DMS53 treated with DMSO at 0.1 percent for 48 hours (cell line): ENCODE data around the gene SUN1.

ENCODE experiments used
- DNase-seq: peaks from one replicate; lab custom pipeline; 2025; ENCODE audit not compliant: unreplicated experiment; lab: John Stamatoyannopoulos, UW

Gene SUN1

DNA sequence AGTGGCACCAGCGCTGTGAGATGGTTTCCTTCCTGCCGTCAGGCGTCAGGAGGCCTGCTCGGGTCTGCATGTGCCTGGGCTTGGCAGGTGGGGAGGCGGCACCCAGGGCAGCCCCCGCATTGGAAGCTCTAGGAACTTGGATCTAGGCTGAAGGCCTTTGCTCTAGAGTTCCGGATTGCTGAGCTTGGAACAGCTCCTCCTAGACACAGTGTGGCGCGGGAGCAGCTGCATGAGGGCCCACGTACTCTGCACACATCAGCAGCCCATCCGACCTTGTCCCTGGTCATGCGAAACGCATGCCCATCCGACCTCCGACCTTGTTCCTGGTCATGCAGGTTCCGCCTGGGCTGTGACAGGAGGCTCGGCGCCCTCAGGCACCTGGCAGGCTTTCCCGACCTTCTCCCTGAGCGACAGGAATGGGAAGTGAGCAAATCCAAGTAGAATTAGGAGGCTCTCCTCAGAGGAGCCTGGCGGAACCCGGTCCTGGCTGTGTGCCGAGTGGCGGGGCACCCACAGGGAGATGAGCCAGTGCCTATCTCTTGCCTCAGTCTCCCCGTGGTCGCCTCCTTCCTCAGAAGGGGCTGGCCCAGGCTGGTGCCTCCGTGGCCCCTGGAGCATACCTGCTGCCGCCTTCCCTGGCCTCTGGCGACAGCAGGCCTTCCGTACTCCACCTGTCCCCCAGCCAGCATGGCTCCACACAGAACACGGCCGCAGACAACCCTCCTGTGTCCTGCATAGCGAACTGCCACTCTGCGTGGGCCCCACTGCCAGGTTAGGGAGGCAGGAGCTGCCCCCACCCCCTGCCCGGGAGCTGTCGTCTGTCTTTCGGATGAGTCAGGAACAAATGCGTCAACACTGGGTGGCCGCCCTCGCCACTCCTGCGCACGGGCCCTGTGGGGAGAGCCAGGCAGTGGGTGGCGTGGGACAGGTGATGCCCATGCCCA, 56.1 kb downstream of the SUN1 start:
- no peak for DNase-seq

DNA sequence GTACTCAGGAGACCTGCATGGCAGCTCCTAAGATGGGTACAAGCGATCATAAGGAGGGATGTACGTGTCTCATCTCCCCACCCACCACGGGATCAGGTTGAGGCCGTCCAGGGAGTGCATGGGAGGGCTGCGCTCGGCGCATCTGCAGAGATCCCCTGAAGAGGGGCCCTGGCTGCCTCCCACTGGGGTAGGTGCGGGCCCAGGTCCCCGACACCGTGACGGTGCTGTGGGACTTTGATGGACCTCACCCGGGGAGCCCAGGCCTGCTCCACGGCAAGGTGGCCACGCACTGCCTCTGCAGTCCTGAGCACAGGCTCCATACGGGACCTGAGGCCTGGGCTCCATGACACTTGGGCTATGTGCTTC, 56.7 kb downstream of the SUN1 start:
- DNase-seq = no peak

DNA sequence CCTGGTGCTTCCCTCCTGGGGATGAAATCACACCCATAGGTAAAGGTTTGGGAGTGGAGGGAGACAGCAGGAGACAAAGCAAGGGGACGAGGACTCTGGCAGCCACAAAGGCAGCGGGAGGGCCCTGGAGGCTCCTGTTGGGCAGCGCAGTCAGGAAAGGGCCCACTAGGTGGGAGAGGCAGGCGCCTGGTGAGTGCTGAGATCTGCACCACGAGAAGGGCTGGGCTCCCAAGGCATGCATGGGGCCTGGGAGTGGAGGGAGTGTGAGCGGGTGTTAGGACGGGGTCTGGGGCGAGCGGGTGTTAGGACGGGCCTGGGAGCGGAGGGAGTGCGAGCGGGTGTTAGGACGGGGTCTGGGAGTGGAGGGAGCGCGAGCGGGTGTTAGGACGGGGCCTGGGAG, 57.1 kb downstream of the SUN1 start:
- no peak for DNase-seq

DNA sequence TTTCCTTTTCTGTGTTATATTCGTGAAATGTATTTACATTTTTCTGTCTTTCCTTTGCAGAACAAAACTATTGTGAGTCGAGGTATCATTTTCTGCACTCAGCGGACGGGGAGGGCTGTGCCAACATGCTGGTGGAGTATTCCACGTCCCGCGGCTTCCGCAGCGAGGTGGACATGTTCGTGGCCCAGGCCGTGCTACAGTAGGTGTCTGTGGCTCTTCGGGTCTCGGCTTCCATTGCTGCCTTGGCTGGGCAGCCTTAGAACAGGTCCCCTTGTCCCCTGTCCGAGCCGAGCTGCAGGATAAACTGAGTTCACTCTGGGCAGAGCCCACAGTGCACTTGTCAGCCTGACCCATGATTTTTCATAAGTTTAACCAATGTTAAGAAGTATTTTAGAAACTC, 58.6 kb downstream of the SUN1 start:
- no peak for DNase-seq

DNA sequence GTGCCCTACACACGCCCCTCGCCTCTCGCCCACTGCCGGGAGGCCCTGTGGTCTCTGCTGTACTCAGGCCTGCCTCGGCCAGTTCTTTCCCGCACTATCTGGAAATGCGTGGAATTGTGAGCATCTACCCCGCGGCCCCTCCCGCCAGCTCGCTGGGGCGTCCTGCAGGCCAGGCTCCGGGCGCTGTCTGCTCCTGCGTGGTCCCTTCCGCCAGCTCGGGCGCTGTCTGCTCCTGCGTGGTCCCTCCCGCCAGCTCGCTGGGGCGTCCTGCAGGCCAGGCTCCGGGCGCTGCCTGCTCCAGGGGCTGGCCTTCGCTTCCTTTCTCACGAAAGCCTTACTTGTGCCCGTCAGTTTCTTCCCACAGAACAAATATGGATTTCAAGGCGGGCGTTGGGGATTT, 59.0 kb downstream of the SUN1 start:
- no peak for DNase-seq

DNA sequence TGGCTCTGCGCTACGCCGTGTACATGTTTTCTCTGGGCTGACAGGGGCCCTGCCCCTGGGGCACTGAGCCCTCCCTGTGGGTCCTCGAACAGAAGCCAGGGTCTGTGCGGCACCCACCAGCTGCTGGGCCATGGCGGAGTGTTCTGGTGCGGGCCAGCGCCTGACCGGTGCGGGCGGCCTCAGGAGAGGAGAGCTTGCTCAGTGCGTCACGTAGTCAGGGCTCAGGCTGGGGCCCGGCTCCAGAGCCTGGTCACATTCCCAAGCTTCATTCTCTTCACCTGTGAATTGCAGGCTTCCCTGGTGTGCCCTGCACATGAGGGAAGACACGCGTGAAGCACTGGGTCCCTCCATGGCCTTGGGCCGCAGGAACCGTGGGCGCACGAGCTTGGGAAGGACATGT, 59.5 kb downstream of the SUN1 start:
- no peak for DNase-seq

DNA sequence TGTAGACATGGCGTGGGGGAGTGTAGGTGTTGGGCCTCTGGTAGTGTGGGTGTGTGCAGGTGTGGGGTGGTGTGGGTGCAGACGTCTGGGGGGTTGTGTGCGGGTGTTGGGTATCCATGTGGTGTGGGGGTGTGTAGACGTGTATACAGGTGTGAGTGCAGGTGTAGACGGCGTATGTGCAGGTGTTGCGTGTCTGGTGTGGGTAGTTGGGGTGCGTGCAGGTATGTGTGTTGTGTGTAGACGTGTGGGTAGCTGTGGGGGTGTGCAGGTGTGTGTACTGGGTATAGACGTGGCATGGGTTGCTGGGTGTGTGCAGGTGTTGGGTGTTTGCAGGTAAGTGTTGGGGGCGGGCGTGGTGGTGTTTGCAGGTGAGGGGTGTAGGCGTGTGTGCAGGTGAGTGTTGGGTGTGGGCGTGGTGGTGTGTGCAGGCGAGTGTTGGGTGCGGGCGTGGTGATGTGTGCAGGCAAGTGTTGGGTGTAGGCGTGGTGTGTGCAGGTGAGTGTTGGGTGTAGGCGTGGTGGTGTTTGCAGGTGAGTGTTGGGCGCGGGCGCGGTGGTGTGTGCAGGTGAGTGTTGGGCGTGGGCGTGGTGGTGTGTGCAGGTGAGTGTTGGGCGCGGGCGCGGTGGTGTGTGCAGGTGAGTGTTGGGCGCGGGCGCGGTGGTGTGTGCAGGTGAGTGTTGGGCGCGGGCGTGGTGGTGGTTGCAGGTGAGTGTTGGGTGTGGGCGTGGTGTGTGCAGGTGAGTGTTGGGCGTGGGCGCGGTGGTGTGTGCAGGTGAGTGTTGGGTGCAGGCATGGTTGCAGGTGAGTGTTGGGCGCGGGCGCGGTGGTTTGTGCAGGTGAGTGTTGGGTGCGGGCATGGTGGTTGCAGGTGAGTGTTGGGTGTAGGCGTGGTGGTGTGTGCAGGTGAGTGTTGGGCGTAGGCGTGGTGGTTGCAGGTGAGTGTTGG, 60.6 kb downstream of the SUN1 start:
- DNase-seq = no peak

DNA sequence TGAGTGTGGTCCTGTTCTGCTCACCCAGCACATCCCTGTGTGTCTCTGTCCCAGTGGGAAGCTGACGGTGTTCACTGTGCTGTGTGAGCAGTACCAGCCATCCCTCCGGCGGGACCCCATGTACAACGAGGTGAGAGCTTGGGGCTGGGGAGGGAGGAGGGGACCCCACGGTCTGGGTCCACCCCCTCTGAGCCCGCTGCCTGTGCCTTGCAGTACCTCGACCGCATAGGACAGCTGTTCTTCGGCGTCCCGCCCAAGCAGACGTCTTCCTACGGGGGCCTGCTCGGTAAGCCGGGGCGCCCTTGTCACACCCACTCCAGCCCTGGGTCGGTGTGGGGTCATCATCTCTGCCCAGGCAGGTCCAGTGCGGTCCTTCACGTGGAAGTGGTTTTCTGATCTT, 61.4 kb downstream of the SUN1 start:
- DNase-seq = no peak

DNA sequence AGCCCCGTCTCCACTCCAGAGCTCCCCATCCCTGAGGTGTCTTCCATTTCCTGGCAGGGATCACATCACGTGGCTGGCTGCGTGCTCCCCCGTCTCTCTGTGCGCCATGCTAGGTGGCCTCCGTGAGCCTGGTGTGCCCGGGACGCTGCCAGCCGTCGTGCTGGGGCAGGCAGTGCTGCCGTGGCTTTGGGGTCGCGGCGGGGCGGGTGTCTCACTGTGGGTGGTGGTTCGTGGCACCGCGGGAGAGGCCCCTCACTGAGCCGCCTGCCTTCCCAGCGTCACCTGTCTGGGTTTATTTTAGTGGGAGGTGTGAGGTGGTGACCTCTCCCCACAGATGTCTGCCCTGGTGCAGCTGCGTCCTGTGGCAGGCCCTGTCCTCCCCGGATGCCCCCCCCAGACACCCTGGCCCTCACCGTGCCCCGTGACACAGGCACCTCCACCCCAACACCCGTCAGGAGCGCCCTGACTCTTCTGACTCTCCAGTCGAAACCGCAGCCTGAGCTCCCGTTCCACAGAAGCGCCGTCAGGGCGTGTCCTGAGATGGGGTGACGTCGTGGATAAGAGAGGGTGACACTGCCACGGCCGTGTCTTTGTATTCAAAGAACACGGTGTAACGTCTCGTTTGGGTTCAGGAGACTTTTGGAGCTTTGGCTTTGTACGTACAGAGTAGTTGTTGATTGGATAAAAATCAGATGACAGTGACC, 62.0 kb downstream of the SUN1 start:
- DNase-seq = no peak

DNA sequence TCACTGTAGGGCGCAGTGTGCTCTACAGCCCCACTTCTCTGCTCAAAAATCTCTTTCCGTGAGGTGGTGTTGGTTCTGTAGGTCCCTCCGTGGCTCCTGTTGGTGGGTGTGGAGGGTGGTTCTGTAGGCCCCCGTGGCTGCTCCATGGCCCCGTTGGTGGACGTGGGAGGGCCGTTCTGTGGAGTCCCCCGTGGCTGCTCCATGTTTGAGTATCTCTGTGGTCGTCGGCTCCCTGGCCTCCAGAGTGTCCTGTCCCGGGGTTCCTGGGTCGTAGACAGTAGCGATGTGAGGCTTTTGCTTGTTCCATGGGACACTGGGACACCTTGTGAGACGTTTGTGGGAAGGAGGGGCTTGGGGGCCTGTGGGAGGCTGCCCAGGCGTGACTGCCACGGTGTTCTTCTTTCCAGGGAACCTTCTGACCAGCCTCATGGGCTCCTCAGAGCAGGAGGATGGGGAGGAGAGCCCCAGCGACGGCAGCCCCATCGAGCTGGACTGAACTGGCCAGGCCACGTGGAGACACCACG, 62.7 kb downstream of the SUN1 start:
- no peak for DNase-seq

DNA sequence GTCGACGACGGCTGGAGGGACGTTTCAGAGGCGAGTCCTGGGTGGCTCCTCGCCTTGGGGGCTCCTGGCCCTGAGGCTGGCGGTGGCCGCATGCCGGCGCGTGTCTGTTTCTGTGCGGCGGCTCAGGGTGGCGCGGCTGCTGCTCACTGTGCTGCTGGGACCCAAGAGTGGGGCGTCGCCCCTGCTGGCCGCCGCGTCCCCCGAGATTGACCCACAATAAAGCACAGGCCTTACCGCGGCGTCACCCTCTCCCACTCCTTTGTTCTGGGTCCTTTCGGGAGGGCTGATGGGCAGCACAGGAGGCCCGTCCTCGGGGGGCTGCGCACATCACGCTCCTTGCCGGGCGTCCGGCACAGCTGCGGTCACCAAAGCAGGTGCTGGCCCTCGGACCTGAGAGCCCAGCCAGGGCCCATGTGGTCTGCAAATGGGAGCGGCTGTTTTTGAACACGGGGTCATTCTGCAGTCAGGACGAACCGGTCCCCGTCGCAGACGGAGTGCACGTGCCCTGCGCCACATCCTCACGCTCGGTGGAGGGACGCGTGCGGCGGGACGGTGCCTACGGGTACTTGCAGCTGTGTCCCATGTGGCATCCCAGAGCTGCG, 63.3 kb downstream of the SUN1 start:
- DNase-seq = no peak

DNA sequence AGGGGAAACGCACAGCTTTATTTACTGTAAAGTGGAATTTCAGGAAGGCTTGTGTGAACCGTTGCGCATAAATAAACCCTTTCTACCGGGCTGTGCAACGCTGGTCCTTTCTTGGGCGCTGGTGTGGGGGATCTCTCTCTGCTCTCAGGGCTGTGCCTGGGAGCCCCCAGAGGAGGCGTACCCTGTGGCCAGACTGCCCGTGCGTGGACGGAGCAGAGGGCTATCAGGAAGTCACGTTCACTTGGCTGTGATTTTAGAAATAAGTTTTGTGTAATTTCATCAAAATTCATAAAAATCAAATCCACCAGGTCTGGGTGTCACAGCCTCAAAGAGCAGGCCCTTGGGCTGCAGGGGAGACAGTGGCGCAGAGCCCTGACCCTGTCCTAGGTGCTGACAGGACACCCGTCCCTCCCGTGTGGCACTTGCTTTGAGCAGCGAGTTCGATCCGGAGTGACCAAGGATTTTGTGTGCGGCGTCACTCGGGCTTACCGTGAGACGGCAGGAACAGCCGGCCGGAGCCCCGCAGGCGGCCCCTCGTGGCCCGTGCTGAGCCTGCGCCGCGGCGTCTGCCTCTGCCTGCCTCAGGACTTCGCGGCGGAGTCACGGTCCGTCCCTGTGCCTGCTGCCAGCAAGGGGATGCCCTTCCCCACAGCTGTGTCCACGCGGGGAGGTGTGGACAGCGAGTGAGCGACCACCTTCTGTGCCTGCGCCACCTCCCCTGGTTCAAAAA, 64.2 kb downstream of the SUN1 start:
- DNase-seq = no peak

DNA sequence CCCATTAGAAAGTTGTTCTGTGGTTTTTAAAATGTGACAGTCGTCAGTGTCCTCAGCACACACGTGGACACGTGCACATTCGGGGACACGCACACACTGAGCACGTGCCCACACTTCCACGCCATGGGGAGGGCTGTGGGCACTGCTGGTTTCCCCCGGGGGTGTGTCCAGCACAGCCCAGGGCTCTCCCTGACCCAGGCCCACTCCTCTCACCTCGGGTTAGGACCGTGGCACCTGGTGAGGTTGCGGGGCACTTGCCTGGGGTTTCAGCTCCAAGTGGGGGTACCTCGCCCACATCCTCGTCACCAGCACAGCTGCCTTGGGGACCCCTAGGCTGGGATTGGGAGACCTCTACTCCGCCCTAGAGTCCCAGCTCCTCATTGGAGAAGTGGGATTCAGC, 64.8 kb downstream of the SUN1 start:
- no peak for DNase-seq

DNA sequence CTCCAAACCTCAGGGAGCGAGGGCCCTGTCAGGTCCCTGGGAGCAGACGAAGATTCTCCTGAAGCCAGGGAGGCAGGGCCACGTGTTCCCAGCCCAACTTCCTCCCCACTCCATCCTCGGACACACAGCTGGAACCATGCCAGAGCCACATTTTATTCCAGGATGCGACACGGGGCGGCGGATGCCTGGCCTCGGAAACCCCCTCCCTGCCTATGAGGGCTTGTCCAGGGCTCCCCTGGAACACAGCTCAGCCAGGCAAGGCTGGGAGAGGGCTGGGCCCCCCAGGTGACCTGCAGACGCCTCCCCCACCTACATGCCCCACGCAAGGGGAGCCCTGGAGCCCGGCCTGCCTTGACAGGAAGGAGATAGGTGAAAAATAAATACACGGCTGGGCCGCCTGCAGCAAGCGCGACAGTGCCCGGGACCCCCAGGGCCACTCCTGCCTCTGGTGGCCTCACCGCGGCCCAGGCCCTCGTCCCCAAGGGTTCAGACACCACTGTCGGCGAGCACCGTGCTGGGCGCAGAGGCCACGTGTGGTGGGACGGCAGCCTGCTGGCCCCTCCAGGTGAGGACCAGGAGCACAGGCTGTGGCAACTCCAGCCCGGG, 65.6 kb downstream of the SUN1 start:
- no peak for DNase-seq

DNA sequence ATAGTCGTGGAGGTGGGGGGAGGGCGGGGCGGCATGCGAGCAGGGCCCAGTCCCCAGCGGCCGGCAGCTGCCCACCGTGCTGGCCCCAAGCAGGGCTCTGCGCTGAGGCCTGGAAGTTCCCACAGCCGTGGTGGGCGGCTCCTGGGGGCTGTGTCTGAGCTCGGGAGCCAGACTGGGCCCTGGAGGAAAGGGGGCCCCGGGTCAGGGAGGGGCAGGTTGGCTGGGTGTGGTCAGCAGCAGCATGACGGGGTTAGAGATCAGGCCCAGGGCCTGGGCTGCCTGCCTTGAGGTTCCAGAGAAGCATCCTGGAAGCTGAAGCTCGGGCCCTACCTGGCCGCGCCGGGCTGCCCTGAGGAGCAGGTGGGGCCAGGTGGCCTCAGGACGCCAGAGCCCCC, 66.2 kb downstream of the SUN1 start:
- DNase-seq = no peak

DNA sequence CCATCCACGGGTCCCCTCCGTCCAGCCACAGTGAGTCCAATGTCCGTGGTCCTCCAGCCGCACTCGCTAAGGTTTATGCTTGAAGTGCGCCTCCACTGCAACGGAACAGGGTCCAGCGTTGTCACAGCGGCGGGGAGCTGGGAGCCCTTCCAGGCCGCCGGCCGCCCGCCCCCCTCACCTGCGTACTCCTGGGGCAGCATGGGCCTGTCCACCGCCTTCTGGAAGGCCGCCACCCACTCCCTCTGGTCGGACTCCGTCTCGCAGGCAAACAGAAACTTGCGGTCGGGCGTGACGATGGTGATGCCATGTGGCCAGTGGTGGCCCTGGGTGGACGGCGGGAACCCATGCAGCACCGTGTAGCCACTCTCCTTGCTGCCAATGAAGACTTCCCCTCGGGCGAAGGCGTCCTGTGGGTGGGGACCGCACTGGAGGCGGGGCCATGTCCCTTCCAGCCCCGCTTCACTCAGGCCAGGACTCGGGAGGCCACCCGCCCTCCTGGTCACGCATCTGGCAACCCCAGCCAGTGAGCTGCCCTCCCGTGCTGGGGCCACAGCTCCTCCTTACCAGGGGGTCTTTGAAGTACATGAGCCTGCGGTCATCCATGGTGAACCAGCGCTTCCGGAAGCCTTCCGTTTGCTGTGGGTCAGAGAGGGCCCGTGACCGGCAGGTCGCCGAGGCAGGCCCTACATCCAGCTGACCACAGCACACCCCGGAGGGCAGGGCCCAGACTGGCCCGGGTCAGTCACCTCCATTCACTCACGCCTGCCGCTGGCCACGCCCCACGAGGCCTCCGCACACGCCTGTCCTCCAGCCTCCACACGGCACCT, 66.8 kb downstream of the SUN1 start:
- no peak for DNase-seq

DNA sequence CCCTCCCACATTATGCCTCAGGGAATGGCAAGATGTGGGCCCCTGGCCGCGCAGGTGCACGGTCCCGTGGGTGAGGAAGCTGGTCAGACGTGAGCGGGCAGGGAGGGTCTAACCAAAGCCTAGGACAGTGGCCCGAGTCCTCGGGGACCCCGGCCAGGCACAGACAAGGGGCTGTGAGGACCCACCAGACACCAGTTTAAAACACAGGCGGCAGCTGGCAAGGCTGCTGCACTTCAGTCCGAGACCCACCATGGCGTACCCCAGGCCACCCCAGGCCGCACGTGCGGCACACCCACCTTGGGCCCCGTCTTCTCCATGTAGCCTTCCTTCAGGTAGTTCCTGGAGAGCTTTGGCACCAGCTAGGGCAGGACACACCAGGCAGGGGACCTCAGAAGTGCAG, 67.5 kb downstream of the SUN1 start:
- no peak for DNase-seq

DNA sequence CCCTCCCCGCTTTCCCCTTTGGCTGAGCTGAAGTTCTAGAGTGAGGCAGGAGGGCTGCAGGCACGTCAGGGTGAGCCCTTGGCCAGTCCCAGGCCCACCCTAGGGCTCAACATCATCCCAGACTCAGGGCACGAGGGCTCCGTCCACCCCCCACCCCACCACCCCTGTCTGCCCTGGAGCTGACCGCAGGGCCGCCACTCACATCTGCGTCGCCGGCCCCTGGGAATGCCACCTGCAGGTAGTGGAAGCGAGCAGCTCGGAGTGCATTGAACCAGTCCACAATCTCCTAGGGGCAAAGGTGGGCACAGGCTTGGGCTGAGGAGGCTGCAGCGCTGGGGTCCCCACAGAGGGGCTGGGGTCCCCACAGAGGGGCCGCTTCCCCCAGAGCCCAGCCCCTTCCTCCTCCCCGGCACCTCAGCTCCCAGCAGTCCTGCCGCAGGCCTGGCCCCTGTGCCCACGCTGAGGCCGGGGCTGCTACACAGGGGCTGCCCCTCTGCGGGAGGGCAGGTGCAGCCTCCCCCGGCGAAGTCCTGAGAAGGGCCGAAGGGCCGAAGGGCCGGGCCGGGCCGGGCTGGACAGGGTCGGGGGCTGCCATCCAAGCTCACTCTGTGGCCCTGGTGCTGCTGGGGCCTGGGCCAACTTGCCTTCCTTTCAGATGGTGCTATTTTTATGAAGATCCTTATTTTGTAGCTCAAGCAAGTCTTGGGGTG, 68.2 kb downstream of the SUN1 start:
- DNase-seq = no peak
